K562 treated with DMSO at 1 percent for 12 hours (cell line): ENCODE results near the gene SDHD. TPM values are rescaled to one million over a fixed set of nuclear protein-coding genes. Genes with fewer than 3 reads are reported as not detected.

Source experiments
- total RNA-seq: library from RNA; unstranded; fragments of 300-600 nt; gene quantifications from 2 replicates; pipeline ENCODE4 v1.2.3, GENCODE V29; 2022; ENCODE audit not compliant: insufficient read depth

The SDHD gene
- total RNA-seq, result 92.8 and 110 TPM in 2 replicates

GRCh38 chr11:112086422-112087191 is at the start of gene SDHD, which contains the start of gene TIMM8B:
Gene SDHD, plus strand, starts transcription at chr11:112086873. Its CDS starts 35 bp downstream, at chr11:112086908.
Gene TIMM8B, minus strand, starts transcription at chr11:112086756. Its CDS starts 33 bp downstream, at chr11:112086723.

GRCh38 chr11:112073941-112074811 is 12.5 kb upstream of the SDHD start, which contains the start of the genes NKAPD1 and PIH1D2:
Gene NKAPD1, plus strand, starts transcription at chr11:112074299. Its CDS starts 1,276 bp downstream, at chr11:112075575.
Gene PIH1D2, minus strand, starts transcription at chr11:112074017. Its CDS starts 843 bp downstream, at chr11:112073174.

Other genes with a start within 250 kb of the SDHD start
- gene ALG9, start 215.3 kb upstream of the SDHD start, total RNA-seq, result 12.6 and 28.7 TPM in 2 replicates
- 0.78 and 1.4 TPM in 2 replicates for gene FDXACB1, start 207.7 kb upstream of the SDHD start, total RNA-seq
- 31.8 and 32.1 TPM in 2 replicates for gene CFAP68, start 207.3 kb upstream of the SDHD start, total RNA-seq
- gene CRYAB, start 175.1 kb upstream of the SDHD start, total RNA-seq, result not detected in 2 replicates
- gene HSPB2, start 174.1 kb upstream of the SDHD start, total RNA-seq, result not detected in 2 replicates
- gene C11orf52, start 168.0 kb upstream of the SDHD start, total RNA-seq, result 0.89 and 2.1 TPM in 2 replicates
- 1.4 and 5.1 TPM in 2 replicates for gene DIXDC1, start 149.5 kb upstream of the SDHD start, total RNA-seq
- gene DLAT, start 61.5 kb upstream of the SDHD start, total RNA-seq, result 22.0 and 41.2 TPM in 2 replicates
- gene PIH1D2, start 12.9 kb upstream of the SDHD start, total RNA-seq, result 1.8 TPM in 1 of 2 replicates, not detected in the other
- 9.9 and 15.7 TPM in 2 replicates for gene NKAPD1, start 12.6 kb upstream of the SDHD start, total RNA-seq
- 39.9 and 67.9 TPM in 2 replicates for gene TIMM8B, start 117 bp upstream of the SDHD start, total RNA-seq
- gene IL18, start 77.2 kb downstream of the SDHD start, total RNA-seq, result 13.9 and 20.8 TPM in 2 replicates
- gene TEX12, start 80.5 kb downstream of the SDHD start, total RNA-seq, result not detected in 2 replicates
- gene BCO2, start 88.6 kb downstream of the SDHD start, total RNA-seq, result 0.73 TPM in 1 of 2 replicates, not detected in the other
- gene PTS, start 139.6 kb downstream of the SDHD start, total RNA-seq, result 23.8 and 30.2 TPM in 2 replicates
- gene PLET1, start 174.0 kb downstream of the SDHD start, total RNA-seq, result not detected in 2 replicates